Measurements from ENCODE around the gene SLX1A. TPM values are rescaled to one million over a fixed set of nuclear protein-coding genes. Genes with fewer than 3 reads are reported as not detected.

The SLX1A gene
- total RNA-seq = 31.4 and 50.0 TPM in 2 replicates

DNA sequence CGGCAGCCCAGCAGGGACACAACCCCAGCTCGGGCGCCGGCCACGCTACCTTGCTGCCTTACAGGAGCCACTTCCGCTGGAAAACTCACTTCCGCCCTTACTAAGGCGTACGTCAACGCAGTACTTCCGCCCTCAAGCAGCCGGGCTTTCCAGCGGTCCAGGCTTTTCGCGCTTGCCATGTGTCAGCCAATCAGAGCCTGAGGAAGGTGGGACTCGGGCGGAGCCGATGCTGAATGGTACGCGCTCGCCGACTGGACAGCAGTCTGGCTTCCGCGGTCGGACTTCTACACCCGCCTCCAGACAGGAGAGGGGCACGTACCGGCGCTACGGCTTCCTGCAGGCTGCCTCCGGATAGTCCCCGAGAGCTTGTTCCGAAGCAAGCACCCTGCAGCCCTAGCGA, at the start of gene SLX1A, which contains the start of gene BOLA2B:
TSS of gene SLX1A (plus strand) at position 261 of the 400 bp plus-strand sequence. CDS start 210 bp downstream, outside the sequence.
TSS of gene BOLA2B (minus strand) at position 52 of the 400 bp plus-strand sequence. CDS start 71 bp downstream, outside the sequence.

GRCh38 chr16:30183233-30184095, 10.2 kb upstream of the SLX1A start, which contains the start of gene CORO1A:
TSS of gene CORO1A (plus strand) at chr16:30183602. CDS start at chr16:30185210, 1,608 bp downstream.

DNA sequence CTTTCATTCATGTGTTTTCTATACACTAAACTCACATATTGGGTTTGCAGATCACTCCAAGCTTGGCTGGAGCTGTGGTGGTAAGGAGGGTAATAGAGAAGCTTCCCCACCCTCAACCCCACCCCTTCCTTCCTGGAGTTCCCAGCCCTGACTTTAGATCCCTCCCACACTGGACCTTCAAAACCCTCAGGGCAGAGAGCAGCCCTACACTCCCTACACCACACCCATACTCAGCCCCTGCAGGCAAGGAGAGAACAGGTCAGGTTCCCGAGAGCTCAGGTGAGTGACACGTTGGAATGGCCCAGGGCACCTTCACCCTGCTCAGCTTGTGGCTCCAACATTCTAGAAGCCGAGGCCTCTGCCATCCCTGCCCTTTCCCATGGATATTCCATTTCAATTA, 5.4 kb downstream of the SLX1A start, which contains the start of gene SULT1A3:
TSS of gene SULT1A3 (plus strand) at position 207 of the 400 bp plus-strand sequence. CDS start 1,474 bp downstream, outside the sequence.

Small RNA genes within 50 kb of the gene (small RNA-seq; reads per million reads assigned to genes)
- gene AC106782.4 = not detected

Other genes starting within 250 kb of the SLX1A start
- gene TMEM219, start 231.8 kb upstream of the SLX1A start, total RNA-seq = 74.7 and 91.1 TPM in 2 replicates
- 115 and 128 TPM in 2 replicates for gene TAOK2, start 220.0 kb upstream of the SLX1A start, total RNA-seq
- 3.9 and 4.4 TPM in 2 replicates for gene HIRIP3, start 198.3 kb upstream of the SLX1A start, total RNA-seq
- gene INO80E, start 197.6 kb upstream of the SLX1A start, total RNA-seq = 30.7 and 57.3 TPM in 2 replicates
- gene DOC2A, start 182.8 kb upstream of the SLX1A start, total RNA-seq = 0.29 TPM in 1 of 2 replicates, not detected in the other
- not detected in 2 replicates for gene C16orf92, start 170.7 kb upstream of the SLX1A start, total RNA-seq
- not detected in 2 replicates for gene TLCD3B, start 162.6 kb upstream of the SLX1A start, total RNA-seq
- 719 and 1,079 TPM in 2 replicates for gene ALDOA, start 128.1 kb upstream of the SLX1A start, total RNA-seq
- gene PPP4C, start 117.9 kb upstream of the SLX1A start, total RNA-seq = 293 and 325 TPM in 2 replicates
- gene TBX6, start 102.0 kb upstream of the SLX1A start, total RNA-seq = 0.10 and 0.33 TPM in 2 replicates
- 16.8 and 30.4 TPM in 2 replicates for gene YPEL3, start 97.7 kb upstream of the SLX1A start, total RNA-seq
- 1.3 and 1.8 TPM in 2 replicates for gene GDPD3, start 80.3 kb upstream of the SLX1A start, total RNA-seq
- gene MAPK3, start 70.7 kb upstream of the SLX1A start, total RNA-seq = 70.8 and 112 TPM in 2 replicates
- 5.6 and 6.8 TPM in 2 replicates for gene CORO1A, start 10.3 kb upstream of the SLX1A start, total RNA-seq
- gene BOLA2B, start 209 bp upstream of the SLX1A start, total RNA-seq = 96.4 and 190 TPM in 2 replicates
- gene SULT1A3, start 5.4 kb downstream of the SLX1A start, total RNA-seq = 12.4 and 13.7 TPM in 2 replicates
- 0.96 and 3.6 TPM in 2 replicates for gene NPIPB13, start 54.6 kb downstream of the SLX1A start, total RNA-seq
- 40.5 and 43.7 TPM in 2 replicates for gene CD2BP2, start 161.4 kb downstream of the SLX1A start, total RNA-seq
- 45.6 and 48.0 TPM in 2 replicates for gene TBC1D10B, start 176.6 kb downstream of the SLX1A start, total RNA-seq
- gene MYL11, start 180.9 kb downstream of the SLX1A start, total RNA-seq = not detected in 2 replicates
- not detected in 2 replicates for gene SEPTIN1, start 188.7 kb downstream of the SLX1A start, total RNA-seq
- 18.9 and 30.4 TPM in 2 replicates for gene ZNF48, start 201.5 kb downstream of the SLX1A start, total RNA-seq
- gene ZNF771, start 213.7 kb downstream of the SLX1A start, total RNA-seq = 9.3 and 14.7 TPM in 2 replicates
- 39.8 and 51.2 TPM in 2 replicates for gene DCTPP1, start 236.2 kb downstream of the SLX1A start, total RNA-seq

Data from vein endothelial cell (primary cell).